Stomach (tissue), 9 donors: ENCODE data around the gene OOSP4A. TPM values are rescaled to one million over a fixed set of nuclear protein-coding genes. Genes with fewer than 3 reads are reported as not detected.

Source experiments
- DNase-seq, 2 donors: peaks; one replicate each; pipeline versions ENCODE4 v3.0.0 to v3.0.0-alpha.2; 2013 to 2019
- H3K27ac ChIP-seq, 5 donors: fragments of 200-600 bp in 4 of 5; sonication (generic) in 4 of 5; one replicate each; pipeline ENCODE4 v1.5.1; 2013 to 2019; ENCODE audit warnings: mild to moderate bottlenecking in 1 of 5, moderate library complexity in 1 of 5
- H3K27me3 ChIP-seq, 3 donors: fragments of 200-600 bp; sonication (generic); one replicate each; pipeline ENCODE4 v1.5.1; 2017 to 2019; ENCODE audit warnings: mixed run types in 1 of 3
- H3K36me3 ChIP-seq, 4 donors: fragments of 200-600 bp; sonication (generic); 1 replicate in 3 of 4; 2 replicates in 1 of 4; pipeline ENCODE4 v1.5.1; 2016 to 2019
- H3K4me1 ChIP-seq, 4 donors: fragments of 200-600 bp; sonication (generic); one replicate each; pipeline ENCODE4 v1.5.1; 2016 to 2019
- H3K4me3 ChIP-seq, 4 donors: fragments of 200-600 bp; sonication (generic) in 3 of 4; one replicate each; pipeline ENCODE4 v1.5.1; 2016 to 2019; ENCODE audit warnings: mild to moderate bottlenecking in 1 of 4
- H3K9me3 ChIP-seq, 4 donors: fragments of 200-600 bp; sonication (generic); one replicate each; pipeline ENCODE4 v1.5.1; 2016 to 2019
- CTCF ChIP-seq, 7 experiments: fragments of 450-650 bp in 4 of 7; fragments of 200-600 bp in 3 of 7; sonication (generic) in 3 of 7; IDR thresholded peaks; one replicate each; pipeline ENCODE4 v1.5.1; 2016 to 2019; ENCODE audit warnings: antibody characterized with exemption in 7 of 7, control low read depth in 2 of 7, mild to moderate bottlenecking in 1 of 7
- EP300 ChIP-seq: sonication (generic); formaldehyde crosslinking; IDR thresholded peaks from one replicate; pipeline ENCODE4 v1.6.1; 2017; ENCODE audit warnings: antibody characterized with exemption
- POLR2A ChIP-seq, 4 donors: fragments of 450-650 bp; IDR thresholded peaks; one replicate each; pipeline ENCODE4 v1.6.1; 2016; ENCODE audit warnings: antibody characterized with exemption in 4 of 4, control low read depth in 2 of 4, mild to moderate bottlenecking in 1 of 4, moderate library complexity in 1 of 4
- POLR2AphosphoS5 ChIP-seq, 3 donors: sonication (generic); formaldehyde crosslinking; IDR thresholded peaks; one replicate each; pipeline ENCODE4 v1.6.1; 2016; ENCODE audit warnings: antibody characterized with exemption in 3 of 3
- WGBS, 5 donors: extraction: QIAGEN DNeasy Blood & Tissue Kit in 3 of 5; methylation state at CpG; one replicate each; pipeline versions ENCODE4 v1.1.5 to v1.1.7; 2013 to 2018; 5-methylcytosine and 5-hydroxymethylcytosine counted together
- intact Hi-C: fragments of 100-400 bp; cut with DNase I; formaldehyde crosslinking; loops from one replicate; pipeline ENCODE4 v1.15.1; 2023; ENCODE audit warnings: low total_unique reads
- polyA plus RNA-seq, 3 donors: library from polyadenylated mRNA; stranded (reverse); fragments of 200-250 nt; gene quantifications; one replicate each; pipeline ENCODE4 v1.2.3, GENCODE V29; 2013
- total RNA-seq, 5 donors: library from RNA; depleted of rRNA; stranded (reverse); fragments of >200 nt; gene quantifications; one replicate each; pipeline versions ENCODE4 v1.1.0 to v1.2.3, GENCODE V29; 2014 to 2016
- donor health status: healthy with polysubstance abuse.
- donor health status: Bipolar disorder and iron deficiency.
- donor health status: healthy.

OOSP4A gene
- total and polyA plus RNA-seq, 8 donors = not detected

GRCh38 chr11:59957094-59957493 is 6.7 kb upstream of the OOSP4A start:
- no peaks in the 10 kb centered on the region for H3K27me3 ChIP-seq
- WGBS, 5 donors = 67 to 76% (median 72%) methylated on average over 4 of the region's 4 CpGs
- H3K36me3 ChIP-seq = no peaks in the 10 kb centered on the region
- no peak for TF ChIP-seq CTCF (IDR thresholded peaks at IDR 0.05)
- no peak for TF ChIP-seq EP300
- no peak for TF ChIP-seq POLR2AphosphoS5 (IDR thresholded peaks at IDR 0.05)
- intact Hi-C loops = no loop called here
- DNase-seq = no peak
- H3K27ac ChIP-seq = no peak overlapping the region
- no peak overlapping the region for H3K4me3 ChIP-seq
- H3K9me3 ChIP-seq = no peaks in the 10 kb centered on the region
- H3K4me1 ChIP-seq = peaks cover 0 to 14% (median 7%) of the 10 kb centered on the region in 4 donors

DNA sequence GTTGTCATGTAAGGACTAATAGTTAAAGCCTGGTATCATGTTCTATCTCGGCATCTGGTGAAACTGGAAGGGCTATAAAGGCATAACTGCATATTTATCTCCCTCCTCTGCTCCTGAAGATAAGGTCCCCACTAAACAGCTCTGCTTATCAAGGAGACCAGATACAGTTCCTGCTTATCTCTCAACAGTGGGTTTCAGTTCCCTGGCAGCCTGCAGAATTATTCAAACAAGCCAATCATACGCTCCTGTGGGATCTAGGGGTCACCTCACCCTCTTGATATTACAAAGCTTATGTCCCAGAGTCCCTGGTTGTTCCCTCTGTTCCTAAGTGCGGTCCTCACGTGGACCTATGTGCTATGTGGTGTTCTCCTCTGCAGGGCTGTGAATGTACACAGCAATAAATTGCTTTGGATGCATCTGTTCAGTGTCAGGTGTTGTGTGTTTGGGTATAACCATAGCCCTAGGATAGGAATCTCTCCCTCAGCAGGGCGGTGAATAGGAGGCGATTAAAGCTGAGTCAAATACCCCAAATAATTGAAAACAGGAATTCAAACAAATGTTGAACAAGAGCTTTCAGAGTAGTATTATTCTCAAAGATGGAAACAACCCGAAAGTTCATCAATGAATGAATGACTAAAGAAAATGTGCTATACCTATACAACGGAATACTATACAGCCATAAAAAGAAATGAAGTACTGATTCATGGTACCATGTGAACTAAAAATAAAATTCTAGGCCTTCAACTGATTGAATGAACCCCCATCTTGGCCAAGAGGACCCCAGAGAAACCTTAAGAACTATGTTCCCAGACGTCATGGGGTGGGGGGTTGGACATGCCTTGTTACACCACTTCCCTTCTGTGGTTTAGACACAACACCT is 3.1 kb upstream of the OOSP4A start:
- H3K4me3 ChIP-seq = no peak overlapping the region
- peak; percentile 36 to 42 for DNase-seq
- intact Hi-C loops = no loop called here
- H3K27ac ChIP-seq = peak overlapping the region in 3 of 5 donors; percentile 46 to 66 (median 58)
- no peak for TF ChIP-seq CTCF (IDR thresholded peaks at IDR 0.05)
- peak in 1 of 3 donors; percentile 62 for TF ChIP-seq POLR2AphosphoS5 (IDR thresholded peaks at IDR 0.05)
- no peaks in the 10 kb centered on the region for H3K36me3 ChIP-seq
- H3K4me1 ChIP-seq = peaks cover 0 to 22% (median 6%) of the 10 kb centered on the region in 4 donors
- H3K27me3 ChIP-seq = no peaks in the 10 kb centered on the region
- 52 to 61% (median 56%) methylated on average over 9 of the region's 9 CpGs for WGBS, 5 donors
- no peaks in the 10 kb centered on the region for H3K9me3 ChIP-seq

DNA sequence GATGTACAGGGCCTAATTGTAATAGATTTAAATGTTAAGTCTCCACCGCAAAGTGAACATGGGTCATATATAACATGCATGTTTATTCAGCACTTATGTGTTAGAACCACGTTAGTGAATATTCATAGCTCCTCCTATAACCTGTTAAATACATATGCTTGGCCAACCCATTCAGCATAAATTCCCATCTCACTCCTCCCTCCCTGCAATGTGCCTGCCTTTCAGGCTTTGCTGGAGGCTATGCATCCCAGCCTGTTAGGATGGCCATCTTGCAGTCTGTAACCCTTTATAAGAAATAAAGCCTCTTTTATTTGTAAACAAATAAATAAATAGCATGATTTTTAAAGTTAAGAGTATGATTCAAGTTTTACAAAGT is 1.7 kb upstream of the OOSP4A start:
- Histone ChIP-seq H3K27me3 (no peaks in the 10 kb centered on the region), H3K4me3 (no peak overlapping the region), H3K36me3 (no peaks in the 10 kb centered on the region), H3K9me3 (no peaks in the 10 kb centered on the region), H3K4me1 (peaks cover 0 to 22% (median 9%) of the 10 kb centered on the region in 4 donors), H3K27ac (peak overlapping the region in 4 of 5 donors; percentile 26 to 46 (median 40))
- intact Hi-C loops = no loop called here
- peak in 1 of 2 donors; percentile 3 for DNase-seq
- WGBS, 5 donors = 27 to 55% (median 43%) methylated on average over 2 of the region's 2 CpGs
- TF ChIP-seq CTCF (IDR thresholded peaks at IDR 0.05) = no peak
- TF ChIP-seq POLR2A (IDR thresholded peaks at IDR 0.05) = no peak
- TF ChIP-seq POLR2AphosphoS5 (IDR thresholded peaks at IDR 0.05) = no peak
- TF ChIP-seq EP300 = no peak

DNA sequence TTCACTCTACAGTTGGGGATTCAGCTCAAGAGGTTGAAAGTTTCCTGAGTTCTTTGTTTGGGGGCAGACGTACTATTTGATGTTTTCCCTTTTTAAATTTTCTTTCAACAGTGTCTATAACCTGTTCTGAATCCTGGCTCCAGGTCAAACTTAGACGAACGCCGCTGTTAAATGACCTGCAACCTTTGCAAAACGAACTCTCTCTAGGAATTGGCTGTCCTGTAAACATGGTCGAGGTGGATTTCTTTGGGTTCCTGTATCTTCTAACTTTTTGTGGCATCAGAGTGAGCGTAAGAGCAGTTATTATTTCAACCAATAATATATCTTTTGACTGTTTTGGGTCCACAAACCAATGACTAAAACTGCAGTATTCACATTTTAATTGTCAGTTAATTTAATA is 1.6 kb downstream of the OOSP4A start:
- 61 to 72% (median 67%) methylated on average over 7 of the region's 7 CpGs for WGBS, 5 donors

More for the DNA sequence above, 1.6 kb downstream of the OOSP4A start:
- Histone ChIP-seq H3K9me3 (no peaks in the 10 kb centered on the region), H3K27me3 (no peaks in the 10 kb centered on the region), H3K27ac (no peak overlapping the region), H3K36me3 (no peaks in the 10 kb centered on the region), H3K4me3 (no peak overlapping the region), H3K4me1 (peaks cover 0 to 22% (median 7%) of the 10 kb centered on the region in 4 donors)
- DNase-seq = no peak
- intact Hi-C loops = no loop called here
- TF ChIP-seq POLR2AphosphoS5 (IDR thresholded peaks at IDR 0.05) (no peak), EP300 (no peak), CTCF (IDR thresholded peaks at IDR 0.05) (no peak), POLR2A (IDR thresholded peaks at IDR 0.05) (no peak)
